NT2/D1 (cell line): Measurements from ENCODE around the gene PAXX.

Source experiments
- YY1 ChIP-seq: IDR thresholded peaks from 2 replicates; pipeline ENCODE4 v1.6.1; 2011; ENCODE audit not compliant: insufficient read length, insufficient read depth
- ZNF274 ChIP-seq: IDR thresholded peaks from 2 replicates; pipeline ENCODE4 v1.6.1; 2011; ENCODE audit warnings: mild to moderate bottlenecking, low read depth, low read length

GRCh38 chr9:137042751-137043727 is 50.8 kb downstream of the PAXX start:
- TF ChIP-seq ZNF274 = no peak
- TF ChIP-seq YY1 = no peak
